ENCODE measurements around the gene STAT1. TPM values are rescaled to one million over a fixed set of nuclear protein-coding genes. Genes with fewer than 3 reads are reported as not detected.

STAT1 gene
- total RNA-seq, 1 donor from 2014 or later = 189 TPM

Other genes with a start within 250 kb of the STAT1 start
- 1,218 and 1,910 TPM in 2 replicates for gene GLS, start 133.3 kb downstream of the STAT1 start, total RNA-seq
- 0.52 and 3.0 TPM in 2 replicates for gene STAT4, start 136.8 kb upstream of the STAT1 start, total RNA-seq
- gene MYO1B, start 231.2 kb upstream of the STAT1 start, total RNA-seq = 157 and 165 TPM in 2 replicates

Data from renal cortical epithelial cell (primary cell).